ENCODE data around the gene PEAR1.
"Not testable (repeated sequence)": the region's sequence is repeated elsewhere in the genome, so short reads cannot be mapped to it uniquely, and the experiment has no call there.

The PEAR1 gene

DNA sequence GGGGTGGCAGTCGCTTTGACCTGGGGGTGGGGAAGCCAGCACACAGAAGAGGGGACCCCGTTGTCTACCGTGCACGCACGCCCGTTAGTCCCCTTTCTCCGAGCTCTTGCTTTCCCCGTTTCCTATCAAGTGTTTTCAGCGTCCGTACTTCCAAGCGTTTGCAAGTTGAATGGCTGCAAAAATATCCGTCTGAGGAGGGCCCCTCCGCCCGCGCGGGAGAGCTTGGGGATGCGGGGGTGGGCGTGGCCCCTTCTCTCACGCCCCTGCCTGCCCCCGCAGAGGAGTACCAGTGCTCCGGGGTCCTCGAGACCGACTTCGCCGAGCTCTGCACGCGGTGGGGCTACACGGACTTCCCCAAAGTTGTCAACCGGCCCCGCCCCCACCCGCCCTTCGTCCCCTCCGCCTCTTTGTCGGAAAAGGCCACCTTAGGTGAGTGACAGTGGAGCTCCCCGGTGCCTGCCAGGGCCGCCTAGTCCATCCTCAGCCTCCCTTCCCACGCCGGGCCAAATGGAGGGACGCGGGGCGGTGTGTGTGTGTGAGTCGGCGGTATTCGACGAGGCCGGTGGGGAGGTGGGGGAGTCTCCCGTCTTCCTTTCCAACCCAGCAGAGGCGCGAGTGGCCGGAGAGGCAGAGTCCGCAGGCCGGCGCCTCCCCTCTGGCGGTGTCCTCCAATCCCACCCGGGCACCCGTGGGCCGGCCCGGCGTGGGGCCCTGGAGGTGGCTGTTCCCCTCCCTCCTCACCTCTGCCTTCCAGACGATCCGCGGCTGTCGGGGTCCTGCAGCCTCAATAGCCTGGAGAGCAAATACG is 30.4 kb downstream of the PEAR1 start:
- no peak for DNase-seq

DNA sequence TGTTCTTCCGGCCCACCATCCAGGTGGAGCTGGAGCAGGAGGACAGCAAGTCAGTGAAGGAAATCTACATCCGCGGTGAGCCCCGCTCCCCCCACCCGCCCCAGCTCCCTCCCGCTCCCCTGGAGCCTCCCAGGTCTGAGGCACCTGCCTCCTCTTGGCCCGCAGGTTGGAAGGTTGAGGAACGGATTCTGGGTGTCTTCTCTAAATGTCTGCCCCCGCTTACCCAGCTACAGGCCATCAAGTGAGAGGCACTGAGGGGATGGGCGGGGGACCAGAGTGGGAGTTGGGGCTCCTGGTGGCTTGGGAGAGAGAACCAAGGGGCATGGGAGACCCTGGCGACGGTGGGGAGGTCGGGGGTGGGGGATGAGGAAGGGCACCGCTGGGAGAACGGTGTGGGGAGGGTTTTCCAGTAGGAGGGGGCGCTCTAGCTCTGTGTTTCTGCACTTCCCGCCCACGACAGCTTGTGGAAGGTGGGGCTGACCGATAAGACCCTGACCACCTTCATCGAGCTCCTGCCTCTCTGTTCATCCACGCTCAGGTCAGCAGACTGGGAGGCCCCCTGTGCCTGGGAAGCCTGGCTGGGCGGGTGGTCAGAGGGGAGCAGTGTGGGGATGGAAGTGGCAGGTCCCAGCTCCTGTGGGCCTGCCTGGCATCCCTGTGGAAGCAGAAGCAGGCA is 31.1 kb downstream of the PEAR1 start:
- no peak for DNase-seq

DNA sequence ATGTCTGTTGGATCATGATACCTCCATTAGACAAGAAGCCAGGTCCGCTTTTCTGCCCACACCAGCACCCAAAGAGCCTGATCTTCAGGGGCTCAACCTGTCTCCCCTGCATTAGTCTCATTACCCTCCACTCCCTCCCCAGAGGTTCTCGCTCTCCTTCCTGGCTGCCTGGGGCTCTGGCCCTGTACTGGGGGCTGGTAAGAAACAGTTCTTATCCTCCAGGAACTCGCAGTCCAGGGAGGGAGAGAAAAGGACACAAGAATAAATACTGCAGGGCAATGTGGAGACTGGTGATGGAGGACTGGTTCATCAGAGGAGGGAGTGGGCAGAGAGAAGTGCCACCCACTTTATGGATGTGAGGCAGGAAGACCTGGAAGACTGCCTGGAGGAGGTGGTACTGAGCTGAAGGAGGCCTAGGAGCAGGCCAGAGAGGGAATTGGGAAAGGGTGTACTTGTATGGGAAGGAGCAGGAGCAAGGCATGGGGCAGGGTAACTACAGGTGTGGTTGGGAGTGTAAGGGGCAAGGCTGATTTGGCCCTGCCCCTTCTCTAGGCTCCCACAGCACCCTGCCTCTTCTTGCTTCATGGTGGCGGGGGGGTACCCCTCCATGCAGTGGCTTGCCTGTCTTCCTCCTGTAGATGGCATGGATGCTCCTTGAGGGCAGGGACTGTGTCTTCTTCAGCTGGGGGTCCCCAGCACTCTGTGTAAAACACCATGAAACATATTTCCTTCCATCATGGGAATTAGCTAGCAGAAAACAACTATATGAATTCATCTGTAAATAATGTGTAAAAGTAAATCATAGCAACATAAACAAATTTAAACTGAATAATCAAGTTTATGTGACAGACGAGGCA is 31.9 kb downstream of the PEAR1 start:
- no peak for DNase-seq

- peak; percentile 68 for DNase-seq
Measured at GRCh38 chr1:156926175-156926574, 32.7 kb downstream of the PEAR1 start.

DNA sequence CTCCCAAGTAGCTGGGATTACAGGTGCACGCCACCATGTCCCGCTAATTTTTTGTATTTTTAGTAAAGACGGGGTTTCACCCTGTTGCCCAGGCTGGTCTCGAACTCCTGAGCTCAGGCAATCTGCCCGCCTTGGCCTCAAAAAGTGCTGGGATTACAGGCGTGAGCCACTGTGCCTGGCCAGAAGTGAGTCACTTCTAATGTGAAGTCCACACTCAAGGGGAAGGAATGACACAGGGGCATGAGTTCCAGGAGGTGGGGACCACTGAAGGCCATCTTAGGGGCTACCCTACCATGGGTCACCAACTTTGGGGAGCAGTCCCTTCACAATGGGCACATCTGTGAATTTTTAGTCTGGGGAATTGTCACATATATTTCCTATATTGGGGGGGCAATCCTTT is 33.2 kb downstream of the PEAR1 start:
- DNase-seq: not testable (repeated sequence)

- DNase-seq: peak; percentile 85
Measured at GRCh38 chr1:156927215-156928042, 33.9 kb downstream of the PEAR1 start.

GRCh38 chr1:156928043-156928602 is 34.6 kb downstream of the PEAR1 start:
- DNase-seq: no peak

DNA sequence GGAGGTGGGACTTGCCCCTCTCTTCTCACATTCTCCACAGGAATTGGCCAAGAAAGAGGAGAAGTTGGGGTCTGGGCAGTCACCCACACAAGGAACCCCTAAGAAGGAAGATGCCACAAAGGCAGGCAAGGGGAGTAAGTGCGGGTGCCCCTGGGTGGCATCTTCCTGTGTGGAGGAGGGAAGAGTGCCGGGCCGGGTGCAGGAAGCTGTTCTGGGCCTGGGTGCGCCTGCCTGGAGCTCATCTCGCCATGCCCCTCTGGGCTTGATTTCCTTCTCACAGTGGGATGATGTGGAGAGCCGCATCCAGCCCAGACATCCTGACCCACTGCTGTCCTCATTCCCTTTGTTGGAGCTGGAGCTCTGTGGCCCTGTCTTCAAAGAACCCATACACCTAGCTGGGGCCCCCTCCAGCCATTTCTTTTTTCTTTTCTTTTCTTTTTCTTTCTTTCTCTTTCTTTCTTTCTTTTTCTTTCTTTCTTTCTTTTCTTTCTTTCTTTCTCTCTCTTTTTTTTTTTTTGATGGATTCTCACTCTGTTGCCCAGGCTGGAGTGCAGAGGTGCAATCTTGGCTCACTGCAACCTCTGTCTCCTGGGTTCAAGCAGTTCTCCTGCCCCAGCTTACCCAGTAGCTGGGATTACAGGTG is 36.2 kb downstream of the PEAR1 start:
- DNase-seq: no peak

DNA sequence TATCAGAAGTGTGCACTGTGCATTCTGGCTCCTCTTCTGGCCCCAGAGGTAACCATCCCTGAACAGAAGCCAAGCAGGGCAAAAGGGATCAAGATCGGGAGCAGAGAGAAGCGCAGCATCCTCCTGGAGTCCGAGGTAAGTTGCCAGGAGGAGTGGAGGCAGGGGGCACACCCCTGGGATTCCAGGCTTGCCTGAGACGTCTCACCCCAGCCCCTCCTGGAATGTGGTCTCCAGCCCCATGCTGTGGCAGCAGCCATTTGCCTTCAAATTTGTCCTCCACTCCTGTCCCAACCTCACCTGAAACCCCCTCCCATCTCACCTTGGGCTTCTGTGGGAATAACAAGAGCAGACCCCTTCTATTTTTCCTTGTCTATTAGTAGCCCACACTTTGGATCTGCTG is 37.0 kb downstream of the PEAR1 start:
- no peak for DNase-seq

- DNase-seq: no peak
Measured at GRCh38 chr1:156931211-156931952, 37.9 kb downstream of the PEAR1 start.

- no peak for DNase-seq
Measured at GRCh38 chr1:156931974-156932710, 38.6 kb downstream of the PEAR1 start.

DNA sequence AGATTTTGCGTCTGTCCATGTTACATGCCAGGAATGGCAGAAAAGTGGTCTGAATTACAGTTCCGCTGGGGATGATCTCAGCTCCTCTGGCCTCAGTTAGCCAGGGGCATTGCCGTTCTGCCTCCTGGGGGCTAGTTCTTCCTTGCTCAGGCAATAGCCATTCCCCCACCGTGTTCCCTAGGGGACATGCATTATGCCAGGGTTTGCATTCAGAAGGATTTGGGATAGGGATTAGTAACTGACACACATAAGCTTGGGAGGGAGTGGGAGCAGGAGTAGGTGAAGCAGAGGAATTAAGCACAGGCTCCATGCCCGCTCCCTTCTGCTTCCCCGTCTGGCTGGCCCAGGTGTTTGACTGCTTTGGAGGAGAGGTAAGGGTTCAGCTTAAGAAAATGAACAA is 39.6 kb downstream of the PEAR1 start:
- DNase-seq: no peak

DNA sequence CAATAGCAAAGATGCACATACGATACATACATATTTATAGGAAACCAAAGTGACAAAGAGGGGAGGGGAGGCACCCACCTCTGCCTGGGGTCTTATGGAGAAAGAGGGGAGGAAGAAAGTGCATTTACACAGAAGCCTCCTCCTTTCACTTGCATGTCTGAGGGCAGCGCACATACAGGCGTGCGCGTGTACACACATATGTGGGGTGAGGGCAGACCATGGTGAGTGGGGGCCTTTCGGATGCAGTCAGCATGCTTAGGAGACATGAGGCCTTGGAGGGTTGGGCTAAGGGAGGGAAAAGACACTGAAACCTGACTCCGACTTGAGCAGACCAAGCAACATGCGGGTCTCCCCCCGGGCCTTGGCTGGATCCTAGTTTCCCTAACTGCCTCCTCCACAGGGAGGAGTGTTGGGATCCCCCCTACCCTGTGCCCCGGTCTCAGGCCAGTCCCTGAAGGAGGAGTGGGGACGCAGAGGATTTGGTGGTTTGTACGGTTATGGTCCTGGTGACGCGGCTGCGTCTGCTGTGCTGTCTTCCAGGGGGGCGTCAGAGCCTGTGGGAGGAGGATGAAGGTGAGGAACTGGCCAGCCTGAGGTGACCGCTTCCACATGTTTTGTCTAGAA is 42.1 kb downstream of the PEAR1 start:
- DNase-seq: no peak

DNA sequence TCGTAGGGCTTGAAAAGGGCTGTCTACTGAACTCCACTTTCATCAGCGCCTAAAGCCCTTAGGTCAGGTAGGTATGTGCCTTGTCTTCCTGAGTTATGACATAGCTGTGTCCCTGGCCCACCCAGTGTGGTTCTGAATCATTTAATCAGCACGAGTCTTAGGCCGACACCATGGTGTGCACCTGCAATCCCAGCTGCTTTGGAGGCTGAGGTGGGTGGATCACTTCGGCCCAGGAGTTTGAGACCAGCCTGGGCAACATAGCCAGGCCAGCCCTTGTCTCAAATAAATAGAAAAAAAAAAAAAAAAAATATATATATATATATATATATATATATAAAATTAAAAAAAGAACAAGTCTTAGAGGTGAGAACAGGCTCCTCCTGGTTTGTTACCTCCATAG is 42.7 kb downstream of the PEAR1 start:
- DNase-seq: no peak

- no peak for DNase-seq
Measured at GRCh38 chr1:156936721-156937220, 43.3 kb downstream of the PEAR1 start.

GRCh38 chr1:156937883-156938282 is 44.4 kb downstream of the PEAR1 start:
- DNase-seq: no peak

DNA sequence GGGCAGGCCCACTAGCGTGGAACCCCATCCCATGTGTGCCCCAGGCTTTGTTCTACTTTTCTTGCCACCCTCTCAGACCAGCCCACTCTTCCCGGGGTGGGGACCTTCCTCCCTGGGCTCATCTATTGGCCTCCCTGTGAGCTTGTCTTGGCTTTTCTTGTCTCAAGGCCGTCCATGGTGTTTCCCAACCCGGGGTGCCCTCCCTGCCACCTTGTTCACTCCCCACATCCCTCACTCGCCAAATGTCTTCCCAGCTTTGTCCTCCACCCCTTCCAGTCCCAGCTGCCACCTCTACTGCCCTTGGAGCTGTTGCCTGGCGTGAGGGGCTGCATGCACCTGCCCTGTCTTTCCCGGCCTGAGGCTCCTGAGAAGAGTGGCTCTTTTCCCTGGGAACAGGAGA is 45.3 kb downstream of the PEAR1 start:
- no peak for DNase-seq

DNA sequence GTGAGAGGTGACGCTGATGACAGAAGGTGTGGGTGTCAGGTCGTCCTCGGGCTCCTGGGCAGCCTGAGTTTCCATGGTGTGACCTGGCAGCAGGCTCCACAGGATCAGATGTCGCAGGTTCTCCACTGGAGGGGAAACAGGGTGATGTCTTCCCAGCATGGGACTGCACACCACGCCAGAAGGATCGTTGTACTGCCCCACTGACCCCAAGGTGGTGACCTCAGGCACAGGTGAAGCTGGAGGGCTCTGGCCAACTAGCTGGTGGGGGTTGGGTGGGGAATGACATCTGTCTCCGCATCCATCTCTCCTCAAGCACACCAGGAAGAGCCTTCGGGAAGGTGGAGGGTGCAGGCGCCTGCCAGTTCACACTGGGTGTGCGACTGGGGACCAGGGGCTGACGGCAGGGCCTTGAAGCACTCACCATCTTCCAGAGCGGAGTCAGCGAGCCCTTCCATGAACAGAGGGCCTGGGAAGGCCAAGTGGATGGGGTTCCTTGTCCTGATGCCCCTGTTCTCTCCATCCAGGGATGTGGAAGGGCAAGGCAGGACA is 46.3 kb downstream of the PEAR1 start:
- DNase-seq: no peak

GRCh38 chr1:156941675-156942074 is 48.2 kb downstream of the PEAR1 start:
- DNase-seq: peak; percentile 19
